ENCODE measurements around the gene SSH2.

DNA sequence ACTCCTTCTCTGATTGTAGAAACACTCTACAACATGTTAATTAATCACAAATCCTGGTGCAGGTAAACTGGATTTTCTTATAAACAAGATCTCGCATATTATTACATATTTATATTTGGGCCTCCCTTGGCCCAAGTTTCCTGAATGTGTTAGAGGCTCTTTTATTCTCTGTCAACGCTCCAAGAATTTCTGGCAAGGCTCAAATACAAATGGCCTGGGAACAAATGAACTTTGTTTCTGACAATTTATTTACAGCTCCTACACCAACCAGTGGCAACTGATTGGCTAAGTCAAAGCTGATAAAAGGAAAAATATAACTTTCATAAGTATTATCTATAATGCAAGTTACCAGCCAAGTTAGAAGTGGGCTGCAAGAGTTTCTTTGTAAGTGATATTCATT lies 242.4 kb downstream of the SSH2 start:
- TF ChIP-seq, protein P1, sequence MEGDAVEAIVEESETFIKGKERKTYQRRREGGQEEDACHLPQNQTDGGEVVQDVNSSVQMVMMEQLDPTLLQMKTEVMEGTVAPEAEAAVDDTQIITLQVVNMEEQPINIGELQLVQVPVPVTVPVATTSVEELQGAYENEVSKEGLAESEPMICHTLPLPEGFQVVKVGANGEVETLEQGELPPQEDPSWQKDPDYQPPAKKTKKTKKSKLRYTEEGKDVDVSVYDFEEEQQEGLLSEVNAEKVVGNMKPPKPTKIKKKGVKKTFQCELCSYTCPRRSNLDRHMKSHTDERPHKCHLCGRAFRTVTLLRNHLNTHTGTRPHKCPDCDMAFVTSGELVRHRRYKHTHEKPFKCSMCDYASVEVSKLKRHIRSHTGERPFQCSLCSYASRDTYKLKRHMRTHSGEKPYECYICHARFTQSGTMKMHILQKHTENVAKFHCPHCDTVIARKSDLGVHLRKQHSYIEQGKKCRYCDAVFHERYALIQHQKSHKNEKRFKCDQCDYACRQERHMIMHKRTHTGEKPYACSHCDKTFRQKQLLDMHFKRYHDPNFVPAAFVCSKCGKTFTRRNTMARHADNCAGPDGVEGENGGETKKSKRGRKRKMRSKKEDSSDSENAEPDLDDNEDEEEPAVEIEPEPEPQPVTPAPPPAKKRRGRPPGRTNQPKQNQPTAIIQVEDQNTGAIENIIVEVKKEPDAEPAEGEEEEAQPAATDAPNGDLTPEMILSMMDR (IDR thresholded peaks at IDR 0.05): no peak
- no peak for TF ChIP-seq POLR2AphosphoS5 (IDR thresholded peaks at IDR 0.05; ENCODE audit: insufficient read depth in 1 of 2, low read depth in 1 of 2)
